Prostate gland (tissue), 2 donors: Measurements from ENCODE around the gene TMEM181.

Source experiments
- POLR2A ChIP-seq: fragments of 450-650 bp; IDR thresholded peaks from one replicate; pipeline ENCODE4 v1.6.1; 2016; ENCODE audit warnings: antibody characterized with exemption, mild to moderate bottlenecking
- POLR2AphosphoS5 ChIP-seq: sonication (generic); formaldehyde crosslinking; IDR thresholded peaks from one replicate; pipeline ENCODE4 v1.6.1; 2017; ENCODE audit warnings: antibody characterized with exemption
- TF ChIP-seq, protein P1 (sequence below), 4 experiments: fragments of 200-600 bp in 2 of 4; fragments of 450-650 bp in 2 of 4; sonication (generic) in 2 of 4; IDR thresholded peaks; 1 replicate in 3 of 4; 2 replicates in 1 of 4; pipeline ENCODE4 v1.5.1; 2016 to 2019; ENCODE audit warnings: antibody characterized with exemption in 4 of 4, mild to moderate bottlenecking in 2 of 4, moderate library complexity in 2 of 4

DNA sequence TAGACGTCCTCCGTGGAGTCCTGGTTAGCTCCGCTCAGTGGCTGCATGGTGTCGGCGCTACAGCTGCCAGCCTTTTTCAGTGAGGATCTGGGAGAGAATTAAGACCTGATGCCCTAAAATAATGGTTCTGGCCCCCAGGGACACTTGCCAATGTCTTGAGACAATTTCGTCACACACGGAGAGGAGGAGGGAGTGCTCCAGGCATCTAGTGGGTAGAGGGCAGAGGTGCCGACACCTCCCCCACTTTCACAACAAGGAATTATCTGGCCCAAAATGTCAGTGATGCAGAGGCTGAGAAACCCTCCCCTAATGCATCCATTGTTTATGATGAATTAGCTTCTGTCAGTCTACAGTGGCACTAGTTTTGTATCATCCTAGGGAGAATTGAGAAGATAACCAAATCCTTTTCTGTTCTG is 24.4 kb downstream of the TMEM181 start:
- TF ChIP-seq, protein P1, sequence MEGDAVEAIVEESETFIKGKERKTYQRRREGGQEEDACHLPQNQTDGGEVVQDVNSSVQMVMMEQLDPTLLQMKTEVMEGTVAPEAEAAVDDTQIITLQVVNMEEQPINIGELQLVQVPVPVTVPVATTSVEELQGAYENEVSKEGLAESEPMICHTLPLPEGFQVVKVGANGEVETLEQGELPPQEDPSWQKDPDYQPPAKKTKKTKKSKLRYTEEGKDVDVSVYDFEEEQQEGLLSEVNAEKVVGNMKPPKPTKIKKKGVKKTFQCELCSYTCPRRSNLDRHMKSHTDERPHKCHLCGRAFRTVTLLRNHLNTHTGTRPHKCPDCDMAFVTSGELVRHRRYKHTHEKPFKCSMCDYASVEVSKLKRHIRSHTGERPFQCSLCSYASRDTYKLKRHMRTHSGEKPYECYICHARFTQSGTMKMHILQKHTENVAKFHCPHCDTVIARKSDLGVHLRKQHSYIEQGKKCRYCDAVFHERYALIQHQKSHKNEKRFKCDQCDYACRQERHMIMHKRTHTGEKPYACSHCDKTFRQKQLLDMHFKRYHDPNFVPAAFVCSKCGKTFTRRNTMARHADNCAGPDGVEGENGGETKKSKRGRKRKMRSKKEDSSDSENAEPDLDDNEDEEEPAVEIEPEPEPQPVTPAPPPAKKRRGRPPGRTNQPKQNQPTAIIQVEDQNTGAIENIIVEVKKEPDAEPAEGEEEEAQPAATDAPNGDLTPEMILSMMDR (IDR thresholded peaks at IDR 0.05): no peak
- TF ChIP-seq POLR2A (no peak), POLR2AphosphoS5 (no peak)
